GM23338 (cell line): ENCODE data around the gene BRINP2.

Experiments used
- CREB1 ChIP-seq: fragments of 250-450 bp; sonication (Bioruptor Pico); IDR thresholded peaks from 2 replicates; pipeline ENCODE4 v1.5.0; 2020; ENCODE audit warnings: low read depth, mild to moderate bottlenecking, moderate library complexity
- EZH2 ChIP-seq: fragments of 200-600 bp; sonication (generic); IDR thresholded peaks from one replicate; pipeline ENCODE4 v1.8.0; 2017; ENCODE audit warnings: antibody characterized with exemption, mild to moderate bottlenecking, low read depth; ENCODE audit not compliant: unreplicated experiment
- EZH2phosphoT487 ChIP-seq: fragments of 200-600 bp; sonication (generic); IDR thresholded peaks from one replicate; pipeline ENCODE4 v1.8.1; 2018; ENCODE audit warnings: antibody characterized with exemption; ENCODE audit not compliant: unreplicated experiment
- JUNB ChIP-seq: IDR thresholded peaks from one replicate; pipeline ENCODE4 v1.6.1; 2016; ENCODE audit warnings: antibody characterized with exemption; ENCODE audit not compliant: unreplicated experiment
- POLR2AphosphoS5 ChIP-seq: IDR thresholded peaks from 2 replicates; pipeline ENCODE4 v1.6.1; 2016; ENCODE audit warnings: antibody characterized with exemption, low read depth
- STAT1 ChIP-seq: IDR thresholded peaks from one replicate; pipeline ENCODE4 v1.6.1; 2016; ENCODE audit warnings: antibody characterized with exemption; ENCODE audit not compliant: unreplicated experiment
- ZNF114 ChIP-seq: fragments of 250-450 bp; sonication (Bioruptor Pico); IDR thresholded peaks from 2 replicates; pipeline ENCODE4 v1.5.0; 2020; ENCODE audit warnings: mild to moderate bottlenecking, moderate library complexity
- TF ChIP-seq, protein P1 (sequence below), 2 experiments: fragments of 200-600 bp in 1 of 2; sonication (generic) in 1 of 2; conservative IDR thresholded peaks; 2 replicates each; pipeline versions ENCODE4 v1.5.1 to v1.6.1; 2016 to 2017; ENCODE audit warnings: antibody characterized with exemption in 2 of 2, low read depth in 2 of 2, mild to moderate bottlenecking in 2 of 2, moderate library complexity in 1 of 2
- TF ChIP-seq, protein P2 (sequence below): IDR thresholded peaks from one replicate; pipeline ENCODE4 v1.6.1; 2018; ENCODE audit warnings: antibody characterized with exemption; ENCODE audit not compliant: unreplicated experiment
- TF ChIP-seq, protein P3 (sequence below): IDR thresholded peaks from 2 replicates; pipeline ENCODE4 v1.6.1; 2016; ENCODE audit warnings: antibody characterized with exemption

DNA sequence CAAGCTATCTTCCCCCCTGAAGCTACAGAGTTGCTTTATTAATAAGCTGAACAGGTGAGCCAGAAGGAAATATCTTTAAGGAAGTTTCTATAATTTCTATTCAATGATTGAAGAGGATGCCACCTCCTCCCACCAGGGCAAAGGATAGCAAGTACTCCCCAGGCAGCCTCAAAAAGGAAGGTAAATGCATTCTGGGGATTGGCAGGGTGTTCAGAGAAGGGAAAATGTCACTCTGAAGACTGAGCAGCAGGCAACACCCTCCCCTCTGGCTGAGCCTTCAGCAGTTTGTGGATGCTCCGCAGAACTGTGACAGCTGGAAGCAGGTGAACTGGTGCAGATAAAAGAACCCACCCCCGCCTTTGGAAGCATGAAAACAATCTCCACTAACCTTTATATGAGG is 140.8 kb downstream of the BRINP2 start:
- TF ChIP-seq, protein P1, sequence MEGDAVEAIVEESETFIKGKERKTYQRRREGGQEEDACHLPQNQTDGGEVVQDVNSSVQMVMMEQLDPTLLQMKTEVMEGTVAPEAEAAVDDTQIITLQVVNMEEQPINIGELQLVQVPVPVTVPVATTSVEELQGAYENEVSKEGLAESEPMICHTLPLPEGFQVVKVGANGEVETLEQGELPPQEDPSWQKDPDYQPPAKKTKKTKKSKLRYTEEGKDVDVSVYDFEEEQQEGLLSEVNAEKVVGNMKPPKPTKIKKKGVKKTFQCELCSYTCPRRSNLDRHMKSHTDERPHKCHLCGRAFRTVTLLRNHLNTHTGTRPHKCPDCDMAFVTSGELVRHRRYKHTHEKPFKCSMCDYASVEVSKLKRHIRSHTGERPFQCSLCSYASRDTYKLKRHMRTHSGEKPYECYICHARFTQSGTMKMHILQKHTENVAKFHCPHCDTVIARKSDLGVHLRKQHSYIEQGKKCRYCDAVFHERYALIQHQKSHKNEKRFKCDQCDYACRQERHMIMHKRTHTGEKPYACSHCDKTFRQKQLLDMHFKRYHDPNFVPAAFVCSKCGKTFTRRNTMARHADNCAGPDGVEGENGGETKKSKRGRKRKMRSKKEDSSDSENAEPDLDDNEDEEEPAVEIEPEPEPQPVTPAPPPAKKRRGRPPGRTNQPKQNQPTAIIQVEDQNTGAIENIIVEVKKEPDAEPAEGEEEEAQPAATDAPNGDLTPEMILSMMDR (conservative IDR thresholded peaks at IDR 0.05; ENCODE audit: low read depth in 2 of 2): no peak
- TF ChIP-seq, protein P2, sequence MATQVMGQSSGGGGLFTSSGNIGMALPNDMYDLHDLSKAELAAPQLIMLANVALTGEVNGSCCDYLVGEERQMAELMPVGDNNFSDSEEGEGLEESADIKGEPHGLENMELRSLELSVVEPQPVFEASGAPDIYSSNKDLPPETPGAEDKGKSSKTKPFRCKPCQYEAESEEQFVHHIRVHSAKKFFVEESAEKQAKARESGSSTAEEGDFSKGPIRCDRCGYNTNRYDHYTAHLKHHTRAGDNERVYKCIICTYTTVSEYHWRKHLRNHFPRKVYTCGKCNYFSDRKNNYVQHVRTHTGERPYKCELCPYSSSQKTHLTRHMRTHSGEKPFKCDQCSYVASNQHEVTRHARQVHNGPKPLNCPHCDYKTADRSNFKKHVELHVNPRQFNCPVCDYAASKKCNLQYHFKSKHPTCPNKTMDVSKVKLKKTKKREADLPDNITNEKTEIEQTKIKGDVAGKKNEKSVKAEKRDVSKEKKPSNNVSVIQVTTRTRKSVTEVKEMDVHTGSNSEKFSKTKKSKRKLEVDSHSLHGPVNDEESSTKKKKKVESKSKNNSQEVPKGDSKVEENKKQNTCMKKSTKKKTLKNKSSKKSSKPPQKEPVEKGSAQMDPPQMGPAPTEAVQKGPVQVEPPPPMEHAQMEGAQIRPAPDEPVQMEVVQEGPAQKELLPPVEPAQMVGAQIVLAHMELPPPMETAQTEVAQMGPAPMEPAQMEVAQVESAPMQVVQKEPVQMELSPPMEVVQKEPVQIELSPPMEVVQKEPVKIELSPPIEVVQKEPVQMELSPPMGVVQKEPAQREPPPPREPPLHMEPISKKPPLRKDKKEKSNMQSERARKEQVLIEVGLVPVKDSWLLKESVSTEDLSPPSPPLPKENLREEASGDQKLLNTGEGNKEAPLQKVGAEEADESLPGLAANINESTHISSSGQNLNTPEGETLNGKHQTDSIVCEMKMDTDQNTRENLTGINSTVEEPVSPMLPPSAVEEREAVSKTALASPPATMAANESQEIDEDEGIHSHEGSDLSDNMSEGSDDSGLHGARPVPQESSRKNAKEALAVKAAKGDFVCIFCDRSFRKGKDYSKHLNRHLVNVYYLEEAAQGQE: no peak
- TF ChIP-seq POLR2AphosphoS5: no peak
- no peak for TF ChIP-seq EZH2phosphoT487
- no peak for TF ChIP-seq EZH2
- TF ChIP-seq, protein P3, sequence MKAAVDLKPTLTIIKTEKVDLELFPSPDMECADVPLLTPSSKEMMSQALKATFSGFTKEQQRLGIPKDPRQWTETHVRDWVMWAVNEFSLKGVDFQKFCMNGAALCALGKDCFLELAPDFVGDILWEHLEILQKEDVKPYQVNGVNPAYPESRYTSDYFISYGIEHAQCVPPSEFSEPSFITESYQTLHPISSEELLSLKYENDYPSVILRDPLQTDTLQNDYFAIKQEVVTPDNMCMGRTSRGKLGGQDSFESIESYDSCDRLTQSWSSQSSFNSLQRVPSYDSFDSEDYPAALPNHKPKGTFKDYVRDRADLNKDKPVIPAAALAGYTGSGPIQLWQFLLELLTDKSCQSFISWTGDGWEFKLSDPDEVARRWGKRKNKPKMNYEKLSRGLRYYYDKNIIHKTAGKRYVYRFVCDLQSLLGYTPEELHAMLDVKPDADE: no peak
- no peak for TF ChIP-seq CREB1 (CRISPR knock-in tag)
- TF ChIP-seq ZNF114: no peak
- TF ChIP-seq JUNB: no peak
- TF ChIP-seq STAT1: no peak
